Stimulated activated effector memory CD8-positive, alpha-beta T cell treated with anti-CD3 and anti-CD28 coated beads, Interleukin-12 subunit alpha, Interleukin-12 subunit beta, amount 100 ng/mL, for 72 hours (primary cell): Measurements from ENCODE around the gene ODAD3.
"Not testable (repeated sequence)": the region's sequence is repeated elsewhere in the genome, so short reads cannot be mapped to it uniquely, and the experiment has no call there.

Experiments
- ATAC-seq: fragments of 150-1000 bp; cut with Tn5 transposase; 2 replicates; pipeline ENCODE4 v1.10.0; 2021
- DNase-seq, 2 donors: peaks; one replicate each; pipeline ENCODE4 v3.0.0; 2021 to 2022; ENCODE audit warnings: low spot score in 2 of 2
- H3K27ac Mint-ChIP-seq: one replicate; pipeline ENCODE4 v1.8.0; 2022; ENCODE audit warnings: mild to moderate bottlenecking, mixed read lengths
- H3K36me3 Mint-ChIP-seq: one replicate; pipeline ENCODE4 v1.8.0; 2022; ENCODE audit warnings: mild to moderate bottlenecking, mixed read lengths
- H3K4me1 Mint-ChIP-seq: one replicate; pipeline ENCODE4 v1.8.0; 2022; ENCODE audit warnings: mixed read lengths
- H3K4me3 Mint-ChIP-seq: one replicate; pipeline ENCODE4 v1.8.0; 2022; ENCODE audit warnings: mild to moderate bottlenecking, mixed read lengths
- H3K9me3 Mint-ChIP-seq: one replicate; pipeline ENCODE4 v1.8.0; 2022; ENCODE audit warnings: mixed read lengths

ODAD3 gene

DNA sequence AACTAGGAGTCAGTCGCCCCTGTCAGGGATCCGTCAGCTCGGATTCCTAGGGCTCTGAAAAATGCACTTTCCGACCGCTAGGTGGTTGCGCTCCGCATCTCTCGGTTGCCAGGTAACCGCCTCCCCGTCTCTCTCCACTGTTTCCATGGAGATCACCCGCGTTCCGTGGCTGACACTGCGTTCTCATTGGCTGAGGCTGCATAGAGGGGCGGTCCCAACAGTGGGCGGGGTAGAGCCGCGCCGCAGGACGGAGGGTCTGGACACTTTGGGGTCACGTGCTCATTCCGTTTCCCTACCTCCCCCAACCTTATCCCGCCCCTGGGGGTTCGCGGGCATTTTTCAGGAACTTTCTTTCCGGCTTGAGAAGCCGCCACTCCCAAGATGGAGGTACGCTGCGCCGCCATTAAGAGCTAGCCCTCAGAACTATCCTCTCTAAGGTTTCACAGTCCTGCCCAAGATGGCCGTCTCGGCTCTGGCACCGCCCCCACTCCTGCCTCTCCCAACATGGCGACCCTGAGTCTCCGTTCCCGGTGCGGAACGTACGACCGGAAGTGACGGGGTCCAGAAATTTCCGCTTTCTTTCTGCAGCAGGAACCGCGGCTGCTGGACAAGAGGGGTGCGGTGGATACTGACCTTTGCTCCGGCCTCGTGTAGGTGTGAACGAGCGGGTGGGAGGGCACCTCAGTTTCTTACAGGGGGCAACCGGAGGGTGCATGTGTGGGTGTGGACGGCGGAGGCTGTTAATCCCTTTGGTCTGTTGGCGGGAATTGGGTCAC is at the start of gene ODAD3, which contains the start of gene PRKCSH:
ODAD3 (minus strand) TSS at position 65 of the 776 bp plus-strand sequence. CDS start 105 bp downstream, outside the sequence.
PRKCSH (plus strand) TSS at position 579 of the 776 bp plus-strand sequence. CDS start 483 bp downstream, outside the sequence.
- Mint-ChIP-seq H3K27ac (peak within 1 kb of the TSS; percentile 99), H3K4me3 (peak within 1 kb of the TSS; percentile 100), H3K36me3 (peaks cover 64% of the 10 kb centered on the region), H3K9me3 (no peaks in the 10 kb centered on the region), H3K4me1 (peaks cover 23% of the 10 kb centered on the region)
- DNase-seq (peak; percentile 92 to 99), ATAC-seq (peak; percentile 95)

- Mint-ChIP-seq H3K4me3 (peak overlapping the region; percentile 79), H3K4me1 (peaks cover 31% of the 10 kb centered on the region)
Measured at GRCh38 chr19:11483366-11484111, 48.6 kb upstream of the ODAD3 start.

GRCh38 chr19:11482384-11483050 is 47.6 kb upstream of the ODAD3 start:
- peaks cover 15% of the 10 kb centered on the region for H3K36me3 Mint-ChIP-seq
- H3K27ac Mint-ChIP-seq = peak overlapping the region; percentile 89
- ATAC-seq (peak; percentile 82), DNase-seq (peak; percentile 93 to 94)
- peaks cover 34% of the 10 kb centered on the region for H3K4me1 Mint-ChIP-seq
- H3K4me3 Mint-ChIP-seq = peak overlapping the region; percentile 79
- no peaks in the 10 kb centered on the region for H3K9me3 Mint-ChIP-seq

More at GRCh38 chr19:11483366-11484111, 48.6 kb upstream of the ODAD3 start:
- peak overlapping the region; percentile 89 for H3K27ac Mint-ChIP-seq
- H3K9me3 Mint-ChIP-seq = no peaks in the 10 kb centered on the region
- no peak for DNase-seq
- no peak for ATAC-seq
- peaks cover 15% of the 10 kb centered on the region for H3K36me3 Mint-ChIP-seq

DNA sequence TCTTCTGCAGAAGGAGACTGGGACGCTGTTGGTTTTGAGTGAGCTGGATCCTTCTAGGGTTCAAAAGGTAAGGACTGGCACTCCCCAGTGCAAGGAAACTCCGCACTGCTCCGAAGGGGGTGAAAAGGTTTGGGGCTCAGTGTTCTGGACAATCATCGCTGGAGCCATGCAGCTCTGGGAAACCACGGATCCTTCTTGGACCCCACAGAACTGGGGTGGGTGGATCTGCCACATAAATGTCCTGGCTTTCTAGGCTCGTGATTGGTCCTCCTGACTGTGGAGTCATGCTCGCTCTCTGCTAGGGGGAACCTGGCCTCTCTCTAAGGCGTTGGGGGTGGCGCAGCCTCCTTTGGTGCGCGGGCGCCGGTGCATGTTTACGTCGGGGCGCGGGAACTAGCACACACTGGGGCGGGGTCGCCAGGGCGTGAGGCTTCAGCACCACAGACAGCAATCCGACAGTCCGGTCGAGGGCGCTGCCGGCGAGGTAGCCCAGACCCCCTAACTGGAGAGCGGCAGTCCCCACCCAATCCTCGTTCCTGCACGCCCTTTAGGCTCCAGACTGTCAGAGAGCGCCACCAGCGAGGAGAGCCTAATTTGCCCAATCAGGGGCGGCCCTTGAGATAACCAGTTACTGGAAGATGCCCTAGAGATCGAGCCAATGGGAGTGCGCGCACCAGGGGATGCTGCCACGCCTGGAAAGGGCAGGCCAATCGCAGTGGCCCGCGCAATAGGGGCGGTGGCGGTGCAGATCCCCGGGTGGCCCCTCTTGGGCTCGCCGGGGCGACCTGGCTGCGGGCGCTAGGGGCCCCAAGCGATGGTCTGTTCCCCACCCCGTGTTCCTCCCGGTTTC is 46.8 kb upstream of the ODAD3 start:
- peaks cover 15% of the 10 kb centered on the region for H3K36me3 Mint-ChIP-seq
- peak overlapping the region; percentile 89 for H3K27ac Mint-ChIP-seq
- H3K9me3 Mint-ChIP-seq = no peaks in the 10 kb centered on the region
- H3K4me1 Mint-ChIP-seq = peaks cover 34% of the 10 kb centered on the region
- ATAC-seq (peak; percentile 91), DNase-seq (peak; percentile 67 to 86)
- peak overlapping the region; percentile 79 for H3K4me3 Mint-ChIP-seq

- ATAC-seq (no peak), DNase-seq (no peak)
- peak within 1 kb of the TSS; percentile 79 for H3K4me3 Mint-ChIP-seq
- H3K9me3 Mint-ChIP-seq = no peaks in the 10 kb centered on the region
- H3K36me3 Mint-ChIP-seq = peaks cover 15% of the 10 kb centered on the region
- peaks cover 34% of the 10 kb centered on the region for H3K4me1 Mint-ChIP-seq
- peak within 1 kb of the TSS; percentile 89 for H3K27ac Mint-ChIP-seq
Measured at GRCh38 chr19:11480715-11481533, 46.0 kb upstream of the ODAD3 start, which contains the start of gene ELAVL3. TSS of gene ELAVL3 (minus strand) at chr19:11481046. CDS start at chr19:11480608, 438 bp downstream.

- ATAC-seq = no peak
- H3K36me3 Mint-ChIP-seq = peaks cover 15% of the 10 kb centered on the region
- DNase-seq = no peak
- H3K4me3 Mint-ChIP-seq = no peak overlapping the region
- H3K27ac Mint-ChIP-seq = no peak overlapping the region
- peaks cover 34% of the 10 kb centered on the region for H3K4me1 Mint-ChIP-seq
- H3K9me3 Mint-ChIP-seq = no peaks in the 10 kb centered on the region
Measured at GRCh38 chr19:11479898-11480714, 45.2 kb upstream of the ODAD3 start.

GRCh38 chr19:11479090-11479897 is 44.4 kb upstream of the ODAD3 start:
- peak in 1 of 2 donors; percentile 25 for DNase-seq
- peaks cover 34% of the 10 kb centered on the region for H3K4me1 Mint-ChIP-seq

GRCh38 chr19:11478167-11479089 is 43.5 kb upstream of the ODAD3 start:
- Mint-ChIP-seq H3K4me3 (peak overlapping the region; percentile 31), H3K9me3 (no peaks in the 10 kb centered on the region), H3K36me3 (peaks cover 15% of the 10 kb centered on the region), H3K27ac (no peak overlapping the region), H3K4me1 (peaks cover 34% of the 10 kb centered on the region)
- no peak for ATAC-seq
- no peak for DNase-seq

More at GRCh38 chr19:11479090-11479897, 44.4 kb upstream of the ODAD3 start:
- no peak for ATAC-seq
- Mint-ChIP-seq H3K9me3 (no peaks in the 10 kb centered on the region), H3K4me3 (peak overlapping the region; percentile 31), H3K27ac (no peak overlapping the region), H3K36me3 (peaks cover 15% of the 10 kb centered on the region)

DNA sequence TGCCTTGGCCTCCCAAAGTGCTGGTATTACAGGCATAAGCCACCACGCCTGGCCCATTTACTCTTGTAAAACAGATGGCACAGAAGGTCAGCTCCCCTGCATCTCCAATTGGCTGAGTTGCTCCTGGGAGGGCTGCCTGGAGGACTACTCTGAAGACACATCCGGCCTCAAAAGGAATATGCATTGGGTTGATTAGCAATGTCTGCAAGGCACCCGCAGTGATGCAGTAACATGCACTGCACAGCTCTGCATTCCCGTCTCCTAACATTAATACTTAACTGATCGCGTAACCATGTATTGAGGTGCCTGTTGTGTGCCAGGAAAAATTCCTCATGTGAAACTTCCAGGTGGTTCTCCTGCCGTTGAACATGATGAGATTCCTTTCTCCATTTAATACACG is 40.9 kb upstream of the ODAD3 start:
- Mint-ChIP-seq H3K9me3 (no peaks in the 10 kb centered on the region), H3K27ac (no peak overlapping the region), H3K4me1 (peaks cover 12% of the 10 kb centered on the region), H3K4me3 (no peak overlapping the region), H3K36me3 (no peaks in the 10 kb centered on the region)
- ATAC-seq = no peak
- DNase-seq = no peak

GRCh38 chr19:11475343-11475742 is 40.4 kb upstream of the ODAD3 start:
- peaks cover 12% of the 10 kb centered on the region for H3K4me1 Mint-ChIP-seq
- not testable (repeated sequence) for H3K36me3 Mint-ChIP-seq, H3K4me3 Mint-ChIP-seq, H3K9me3 Mint-ChIP-seq, DNase-seq, ATAC-seq, H3K27ac Mint-ChIP-seq

- peak; percentile 31 for ATAC-seq
- Mint-ChIP-seq H3K4me1 (peaks cover 5% of the 10 kb centered on the region), H3K4me3 (no peak overlapping the region), H3K36me3 (no peaks in the 10 kb centered on the region), H3K9me3 (no peaks in the 10 kb centered on the region), H3K27ac (no peak overlapping the region)
- DNase-seq = no peak
Measured at GRCh38 chr19:11473725-11474124, 38.8 kb upstream of the ODAD3 start.
